Fibroblast of lung (primary cell): Measurements from ENCODE around the gene CD101. TPM values are rescaled to one million over a fixed set of nuclear protein-coding genes. Genes with fewer than 3 reads are reported as not detected.

ENCODE experiments used
- DNase-seq, 2 donors: peaks; one replicate each; pipeline versions ENCODE4 v3.0.0 to v3.0.0-alpha.2; 2010; ENCODE audit warnings: low read depth in 2 of 2
- H2AFZ ChIP-seq: 2 replicates; pipeline ENCODE4 v1.5.1; 2012; ENCODE audit warnings: low read length, control low read depth, inconsistent platforms
- H3K27ac ChIP-seq: 2 replicates; pipeline ENCODE4 v1.5.1; 2011; ENCODE audit warnings: low read length, control low read depth; ENCODE audit not compliant: insufficient read depth
- H3K27me3 ChIP-seq: 2 replicates; pipeline ENCODE4 v1.5.1; 2011; ENCODE audit warnings: mild to moderate bottlenecking, low read length; ENCODE audit not compliant: control insufficient read depth, insufficient read depth
- H3K36me3 ChIP-seq: 2 replicates; pipeline ENCODE4 v1.5.1; 2011; ENCODE audit warnings: low read length; ENCODE audit not compliant: control insufficient read depth, insufficient read depth
- H3K4me1 ChIP-seq: 2 replicates; pipeline ENCODE4 v1.5.1; 2011; ENCODE audit warnings: low read length; ENCODE audit not compliant: control insufficient read depth, insufficient read depth; ENCODE audit errors: extremely low read depth
- H3K4me2 ChIP-seq: 2 replicates; pipeline ENCODE4 v1.5.1; 2011; ENCODE audit warnings: low read length, control low read depth; ENCODE audit not compliant: insufficient read depth; ENCODE audit errors: extremely low read depth
- H3K4me3 ChIP-seq, 4 experiments: fragments of 200-600 bp in 1 of 4; sonication (generic) in 1 of 4; replicated peaks in 1 of 4; 2 replicates each; pipeline ENCODE4 v1.5.1; 2011 to 2016; ENCODE audit warnings: low read length in 4 of 4, low read depth in 3 of 4, mild to moderate bottlenecking in 3 of 4, control low read depth in 2 of 4, inconsistent platforms in 1 of 4, mixed read lengths in 1 of 4; ENCODE audit not compliant: insufficient read depth in 1 of 4; ENCODE audit errors: control extremely low read depth in 1 of 4
- H3K79me2 ChIP-seq: 2 replicates; pipeline ENCODE4 v1.5.1; 2012; ENCODE audit warnings: mild to moderate bottlenecking, low read length, inconsistent platforms; ENCODE audit not compliant: control insufficient read depth, insufficient read depth
- H3K9ac ChIP-seq: 2 replicates; pipeline ENCODE4 v1.5.1; 2011; ENCODE audit warnings: mild to moderate bottlenecking, low read length, control low read depth; ENCODE audit not compliant: insufficient read depth
- H3K9me3 ChIP-seq: 2 replicates; pipeline ENCODE4 v1.5.1; 2012; ENCODE audit warnings: low read depth, low read length; ENCODE audit not compliant: control insufficient read depth, insufficient read depth
- H4K20me1 ChIP-seq: 2 replicates; pipeline ENCODE4 v1.5.1; 2011; ENCODE audit warnings: low read length; ENCODE audit not compliant: control insufficient read depth, insufficient read depth; ENCODE audit errors: extremely low read depth
- EZH2 ChIP-seq: IDR thresholded peaks from 2 replicates; pipeline ENCODE4 v1.5.1; 2012; ENCODE audit warnings: low read length, control low read depth, mild to moderate bottlenecking; ENCODE audit errors: missing control alignments
- polyA plus RNA-seq, 2 donors: library from polyadenylated mRNA; depleted of rRNA in 1 of 2; stranded (reverse) in 1 of 2; unstranded in 1 of 2; fragments of >200 nt; gene quantifications; 2 replicates each; pipeline ENCODE4 v1.2.1, GENCODE V29; 2011 to 2012; ENCODE audit warnings: missing spikeins in 1 of 2
- total RNA-seq: library from RNA; depleted of rRNA; stranded (reverse); fragments of >200 nt; gene quantifications from 2 replicates; pipeline ENCODE4 v1.2.1, GENCODE V29; 2014
- TF ChIP-seq, protein P1 (sequence below), 2 donors: IDR thresholded peaks in 1 of 2; conservative IDR thresholded peaks in 1 of 2; 1 replicate in 1 of 2; 2 replicates in 1 of 2; pipeline ENCODE4 v1.5.1; 2011 to 2012; ENCODE audit warnings: low read length in 2 of 2, control low read depth in 1 of 2, inconsistent platforms in 1 of 2, low read depth in 1 of 2, mild to moderate bottlenecking in 1 of 2

CD101 gene
- total and polyA plus RNA-seq, 2 donors (not counting 1 experiment from before 2014, with no cell fraction given): not detected

GRCh38 chr1:117036018-117036461, 34.5 kb downstream of the CD101 start:
- H3K9me3 ChIP-seq: no peaks in the 10 kb centered on the region
- H3K79me2 ChIP-seq: no peaks in the 10 kb centered on the region
- H2AFZ ChIP-seq: no peak overlapping the region
- no peaks in the 10 kb centered on the region for H3K4me1 ChIP-seq
- H3K27ac ChIP-seq: no peak overlapping the region
- DNase-seq: no peak
- H3K4me3 ChIP-seq: no peak overlapping the region
- H3K9ac ChIP-seq: no peak overlapping the region
- no peak overlapping the region for H3K4me2 ChIP-seq
- no peaks in the 10 kb centered on the region for H3K36me3 ChIP-seq
- H4K20me1 ChIP-seq: no peaks in the 10 kb centered on the region
- TF ChIP-seq, protein P1, sequence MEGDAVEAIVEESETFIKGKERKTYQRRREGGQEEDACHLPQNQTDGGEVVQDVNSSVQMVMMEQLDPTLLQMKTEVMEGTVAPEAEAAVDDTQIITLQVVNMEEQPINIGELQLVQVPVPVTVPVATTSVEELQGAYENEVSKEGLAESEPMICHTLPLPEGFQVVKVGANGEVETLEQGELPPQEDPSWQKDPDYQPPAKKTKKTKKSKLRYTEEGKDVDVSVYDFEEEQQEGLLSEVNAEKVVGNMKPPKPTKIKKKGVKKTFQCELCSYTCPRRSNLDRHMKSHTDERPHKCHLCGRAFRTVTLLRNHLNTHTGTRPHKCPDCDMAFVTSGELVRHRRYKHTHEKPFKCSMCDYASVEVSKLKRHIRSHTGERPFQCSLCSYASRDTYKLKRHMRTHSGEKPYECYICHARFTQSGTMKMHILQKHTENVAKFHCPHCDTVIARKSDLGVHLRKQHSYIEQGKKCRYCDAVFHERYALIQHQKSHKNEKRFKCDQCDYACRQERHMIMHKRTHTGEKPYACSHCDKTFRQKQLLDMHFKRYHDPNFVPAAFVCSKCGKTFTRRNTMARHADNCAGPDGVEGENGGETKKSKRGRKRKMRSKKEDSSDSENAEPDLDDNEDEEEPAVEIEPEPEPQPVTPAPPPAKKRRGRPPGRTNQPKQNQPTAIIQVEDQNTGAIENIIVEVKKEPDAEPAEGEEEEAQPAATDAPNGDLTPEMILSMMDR (conservative IDR thresholded peaks at IDR 0.05 in 1 of 2, IDR thresholded peaks at IDR 0.05 in 1 of 2; ENCODE audit: low read depth in 1 of 2, low read length in 2 of 2): no peak
- no peak for TF ChIP-seq EZH2
- H3K27me3 ChIP-seq: no peaks in the 10 kb centered on the region

DNA sequence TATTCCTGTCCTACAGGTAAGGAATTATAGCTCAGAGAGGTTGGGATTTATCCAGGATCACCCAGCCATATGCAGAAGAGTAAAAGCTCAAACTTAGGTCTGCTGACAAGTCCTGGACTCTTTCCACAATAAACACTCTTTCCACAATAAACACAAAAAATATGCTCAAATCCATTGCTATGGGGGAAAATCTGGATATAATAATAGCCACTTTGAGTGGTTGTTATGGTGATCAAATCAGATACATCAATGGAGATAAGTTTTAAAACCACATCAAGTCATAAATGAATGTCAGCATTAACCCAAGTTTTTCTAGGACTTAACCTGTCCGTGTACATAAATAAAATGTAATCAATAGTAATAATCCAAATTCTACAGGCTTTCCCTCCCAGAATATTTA, 36.2 kb downstream of the CD101 start:
- H4K20me1 ChIP-seq: no peaks in the 10 kb centered on the region
- H3K4me1 ChIP-seq: no peaks in the 10 kb centered on the region
- no peaks in the 10 kb centered on the region for H3K36me3 ChIP-seq
- H3K9ac ChIP-seq: no peak overlapping the region
- no peak overlapping the region for H3K4me2 ChIP-seq
- H3K9me3 ChIP-seq: no peaks in the 10 kb centered on the region
- no peak overlapping the region for H3K27ac ChIP-seq
- H3K4me3 ChIP-seq: no peak overlapping the region
- TF ChIP-seq, protein P1 (conservative IDR thresholded peaks at IDR 0.05 in 1 of 2, IDR thresholded peaks at IDR 0.05 in 1 of 2; ENCODE audit: low read depth in 1 of 2, low read length in 2 of 2): no peak
- no peak for TF ChIP-seq EZH2
- H3K27me3 ChIP-seq: no peaks in the 10 kb centered on the region
- no peaks in the 10 kb centered on the region for H3K79me2 ChIP-seq
- DNase-seq: no peak
- H2AFZ ChIP-seq: no peak overlapping the region

- Histone ChIP-seq H3K4me1 (no peaks in the 10 kb centered on the region), H3K4me3 (no peak overlapping the region), H3K9ac (no peak overlapping the region), H3K79me2 (no peaks in the 10 kb centered on the region), H3K36me3 (no peaks in the 10 kb centered on the region), H3K9me3 (no peaks in the 10 kb centered on the region), H4K20me1 (no peaks in the 10 kb centered on the region), H3K4me2 (no peak overlapping the region), H3K27me3 (no peaks in the 10 kb centered on the region), H2AFZ (no peak overlapping the region), H3K27ac (no peak overlapping the region)
- DNase-seq: no peak
- TF ChIP-seq EZH2: no peak
- TF ChIP-seq, protein P1 (conservative IDR thresholded peaks at IDR 0.05 in 1 of 2, IDR thresholded peaks at IDR 0.05 in 1 of 2; ENCODE audit: low read depth in 1 of 2, low read length in 2 of 2): no peak
Observed at GRCh38 chr1:117038236-117038635, 36.7 kb downstream of the CD101 start.
